SK-N-SH (cell line): ENCODE data around the gene TMEM256.

Experiments
- EZH2phosphoT487 ChIP-seq: fragments of 200-600 bp; sonication (generic); IDR thresholded peaks from 2 replicates; pipeline ENCODE4 v1.6.1; 2017; ENCODE audit warnings: low read depth, mixed run types, mild to moderate bottlenecking, antibody characterized with exemption, moderate library complexity, borderline replicate concordance
- MXI1 ChIP-seq: IDR thresholded peaks from 2 replicates; pipeline ENCODE4 v1.6.1; 2012; ENCODE audit warnings: mild to moderate bottlenecking, low read depth, low read length, improper control_type of control experiment
- NFIC ChIP-seq: IDR thresholded peaks from 2 replicates; pipeline ENCODE4 v1.4.0; 2012; ENCODE audit warnings: borderline replicate concordance
- RCOR1 ChIP-seq: fragments of 150-350 bp; IDR thresholded peaks from 2 replicates; pipeline ENCODE4 v1.6.1; 2017; ENCODE audit warnings: antibody characterized with exemption, low read length
- YY1 ChIP-seq: IDR thresholded peaks from 2 replicates; pipeline ENCODE4 v1.4.0; 2012; ENCODE audit warnings: low read depth, mild to moderate bottlenecking
- TF ChIP-seq, protein P1 (sequence below): fragments of 200-600 bp; sonication (generic); IDR thresholded peaks from 2 replicates; pipeline ENCODE4 v1.6.1; 2017; ENCODE audit warnings: antibody characterized with exemption, mild to moderate bottlenecking, moderate library complexity
- TF ChIP-seq, protein P2 (sequence below): IDR thresholded peaks from 2 replicates; pipeline ENCODE4 v1.6.1; 2012; ENCODE audit warnings: mild to moderate bottlenecking, low read depth, low read length, moderate library complexity
- TF ChIP-seq, protein P3 (sequence below): IDR thresholded peaks from 2 replicates; pipeline ENCODE4 v1.4.0; 2012; ENCODE audit warnings: low read depth
- TF ChIP-seq, protein P4 (sequence below): IDR thresholded peaks from 2 replicates; pipeline ENCODE4 v1.4.0; 2012; ENCODE audit warnings: low read depth, borderline replicate concordance

DNA sequence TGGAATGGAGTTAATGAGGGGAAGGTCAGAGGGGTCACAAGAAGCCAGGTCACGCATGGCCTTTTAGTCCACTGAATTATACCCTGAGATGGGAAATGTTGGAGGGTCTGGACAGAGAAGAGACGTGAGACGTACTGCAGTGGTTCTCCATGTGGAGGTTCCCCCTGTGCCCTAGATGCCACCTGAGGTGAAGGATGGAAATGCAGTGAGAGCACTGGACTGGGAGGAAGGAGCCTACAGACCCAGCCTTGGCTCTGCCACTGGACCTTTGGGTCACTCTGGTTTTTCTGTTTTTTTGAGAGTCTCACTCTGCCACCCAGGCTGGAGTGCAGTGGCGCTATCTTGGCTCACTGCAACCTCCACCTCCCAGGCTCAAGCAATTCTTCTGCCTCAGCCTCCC is 7.8 kb downstream of the TMEM256 start:
- TF ChIP-seq, protein P1, sequence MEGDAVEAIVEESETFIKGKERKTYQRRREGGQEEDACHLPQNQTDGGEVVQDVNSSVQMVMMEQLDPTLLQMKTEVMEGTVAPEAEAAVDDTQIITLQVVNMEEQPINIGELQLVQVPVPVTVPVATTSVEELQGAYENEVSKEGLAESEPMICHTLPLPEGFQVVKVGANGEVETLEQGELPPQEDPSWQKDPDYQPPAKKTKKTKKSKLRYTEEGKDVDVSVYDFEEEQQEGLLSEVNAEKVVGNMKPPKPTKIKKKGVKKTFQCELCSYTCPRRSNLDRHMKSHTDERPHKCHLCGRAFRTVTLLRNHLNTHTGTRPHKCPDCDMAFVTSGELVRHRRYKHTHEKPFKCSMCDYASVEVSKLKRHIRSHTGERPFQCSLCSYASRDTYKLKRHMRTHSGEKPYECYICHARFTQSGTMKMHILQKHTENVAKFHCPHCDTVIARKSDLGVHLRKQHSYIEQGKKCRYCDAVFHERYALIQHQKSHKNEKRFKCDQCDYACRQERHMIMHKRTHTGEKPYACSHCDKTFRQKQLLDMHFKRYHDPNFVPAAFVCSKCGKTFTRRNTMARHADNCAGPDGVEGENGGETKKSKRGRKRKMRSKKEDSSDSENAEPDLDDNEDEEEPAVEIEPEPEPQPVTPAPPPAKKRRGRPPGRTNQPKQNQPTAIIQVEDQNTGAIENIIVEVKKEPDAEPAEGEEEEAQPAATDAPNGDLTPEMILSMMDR, result no peak
- TF ChIP-seq, protein P2, sequence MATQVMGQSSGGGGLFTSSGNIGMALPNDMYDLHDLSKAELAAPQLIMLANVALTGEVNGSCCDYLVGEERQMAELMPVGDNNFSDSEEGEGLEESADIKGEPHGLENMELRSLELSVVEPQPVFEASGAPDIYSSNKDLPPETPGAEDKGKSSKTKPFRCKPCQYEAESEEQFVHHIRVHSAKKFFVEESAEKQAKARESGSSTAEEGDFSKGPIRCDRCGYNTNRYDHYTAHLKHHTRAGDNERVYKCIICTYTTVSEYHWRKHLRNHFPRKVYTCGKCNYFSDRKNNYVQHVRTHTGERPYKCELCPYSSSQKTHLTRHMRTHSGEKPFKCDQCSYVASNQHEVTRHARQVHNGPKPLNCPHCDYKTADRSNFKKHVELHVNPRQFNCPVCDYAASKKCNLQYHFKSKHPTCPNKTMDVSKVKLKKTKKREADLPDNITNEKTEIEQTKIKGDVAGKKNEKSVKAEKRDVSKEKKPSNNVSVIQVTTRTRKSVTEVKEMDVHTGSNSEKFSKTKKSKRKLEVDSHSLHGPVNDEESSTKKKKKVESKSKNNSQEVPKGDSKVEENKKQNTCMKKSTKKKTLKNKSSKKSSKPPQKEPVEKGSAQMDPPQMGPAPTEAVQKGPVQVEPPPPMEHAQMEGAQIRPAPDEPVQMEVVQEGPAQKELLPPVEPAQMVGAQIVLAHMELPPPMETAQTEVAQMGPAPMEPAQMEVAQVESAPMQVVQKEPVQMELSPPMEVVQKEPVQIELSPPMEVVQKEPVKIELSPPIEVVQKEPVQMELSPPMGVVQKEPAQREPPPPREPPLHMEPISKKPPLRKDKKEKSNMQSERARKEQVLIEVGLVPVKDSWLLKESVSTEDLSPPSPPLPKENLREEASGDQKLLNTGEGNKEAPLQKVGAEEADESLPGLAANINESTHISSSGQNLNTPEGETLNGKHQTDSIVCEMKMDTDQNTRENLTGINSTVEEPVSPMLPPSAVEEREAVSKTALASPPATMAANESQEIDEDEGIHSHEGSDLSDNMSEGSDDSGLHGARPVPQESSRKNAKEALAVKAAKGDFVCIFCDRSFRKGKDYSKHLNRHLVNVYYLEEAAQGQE, result no peak
- TF ChIP-seq MXI1 (no peak), EZH2phosphoT487 (no peak), RCOR1 (no peak), YY1 (no peak), NFIC (no peak)
- TF ChIP-seq, protein P3, sequence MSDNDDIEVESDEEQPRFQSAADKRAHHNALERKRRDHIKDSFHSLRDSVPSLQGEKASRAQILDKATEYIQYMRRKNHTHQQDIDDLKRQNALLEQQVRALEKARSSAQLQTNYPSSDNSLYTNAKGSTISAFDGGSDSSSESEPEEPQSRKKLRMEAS, result no peak
- TF ChIP-seq, protein P4, sequence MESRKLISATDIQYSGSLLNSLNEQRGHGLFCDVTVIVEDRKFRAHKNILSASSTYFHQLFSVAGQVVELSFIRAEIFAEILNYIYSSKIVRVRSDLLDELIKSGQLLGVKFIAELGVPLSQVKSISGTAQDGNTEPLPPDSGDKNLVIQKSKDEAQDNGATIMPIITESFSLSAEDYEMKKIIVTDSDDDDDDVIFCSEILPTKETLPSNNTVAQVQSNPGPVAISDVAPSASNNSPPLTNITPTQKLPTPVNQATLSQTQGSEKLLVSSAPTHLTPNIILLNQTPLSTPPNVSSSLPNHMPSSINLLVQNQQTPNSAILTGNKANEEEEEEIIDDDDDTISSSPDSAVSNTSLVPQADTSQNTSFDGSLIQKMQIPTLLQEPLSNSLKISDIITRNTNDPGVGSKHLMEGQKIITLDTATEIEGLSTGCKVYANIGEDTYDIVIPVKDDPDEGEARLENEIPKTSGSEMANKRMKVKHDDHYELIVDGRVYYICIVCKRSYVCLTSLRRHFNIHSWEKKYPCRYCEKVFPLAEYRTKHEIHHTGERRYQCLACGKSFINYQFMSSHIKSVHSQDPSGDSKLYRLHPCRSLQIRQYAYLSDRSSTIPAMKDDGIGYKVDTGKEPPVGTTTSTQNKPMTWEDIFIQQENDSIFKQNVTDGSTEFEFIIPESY, result no peak
